H54 (cell line): ENCODE results near the gene PRKCD.
A peak's percentile ranks its signal among the peaks of the same experiment; 100 is the strongest.

Experiments
- DNase-seq: peaks from one replicate; pipeline ENCODE4 v3.0.0; 2011; ENCODE audit warnings: low spot score, mixed read lengths; ENCODE audit not compliant: insufficient read length
- FAIRE-seq: peaks from 3 replicates; lab custom pipeline; 2011; peaks lifted over from hg19 to GRCh38; lab: Jason Lieb, UNC
- POLR2A ChIP-seq: IDR thresholded peaks from 2 replicates; pipeline ENCODE4 v1.6.1; 2011; ENCODE audit warnings: low read depth, mild to moderate bottlenecking, low read length

The PRKCD gene

DNA sequence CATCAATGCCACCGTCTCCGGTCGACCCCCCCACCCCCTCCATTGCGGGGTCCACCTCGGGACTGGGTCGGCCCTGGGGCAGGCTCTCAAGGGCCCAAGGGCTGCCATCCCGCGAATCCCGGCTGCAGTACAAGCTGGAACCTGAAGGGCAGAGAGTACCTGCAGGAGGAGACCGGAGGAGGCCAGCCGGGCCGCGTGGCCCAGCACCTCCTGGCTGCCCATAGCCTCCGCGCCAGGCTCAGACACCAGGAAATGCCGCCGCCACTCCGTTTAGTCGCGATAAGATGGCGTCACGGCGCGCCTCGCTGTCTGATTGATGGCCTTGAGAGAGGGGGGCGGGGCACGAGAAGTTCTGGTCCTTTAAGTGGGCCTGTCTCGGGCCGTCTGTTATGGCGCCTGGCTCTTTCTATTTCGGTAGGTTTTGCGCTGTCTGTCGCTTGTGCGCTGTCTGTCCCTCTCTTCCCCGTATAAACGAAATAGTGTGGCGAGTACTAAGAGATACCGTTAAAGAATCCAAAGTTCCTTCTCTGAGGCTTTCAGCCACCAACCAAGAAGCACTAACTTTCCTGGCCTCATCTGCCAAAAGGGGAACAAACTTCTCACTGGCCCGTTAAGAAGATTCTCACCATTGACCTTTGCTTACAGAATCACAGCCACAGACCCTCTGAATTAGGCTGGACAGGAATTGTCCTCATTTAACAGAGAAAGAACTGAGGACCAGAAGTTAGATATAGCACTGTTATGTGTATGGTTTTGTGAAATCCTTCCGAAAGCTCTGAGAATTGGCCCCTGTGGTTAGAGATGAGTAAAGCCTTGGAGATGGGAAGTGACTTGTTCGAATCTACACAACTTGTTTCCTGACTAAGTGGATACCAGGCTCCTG, 30.6 kb upstream of the PRKCD start, which contains the start of gene RFT1:
RFT1 (minus strand) TSS at position 257 of the 883 bp plus-strand sequence; CDS start at position 222, 35 bp downstream.
- peak; percentile 85 for TF ChIP-seq POLR2A
- DNase-seq (peak; percentile 70), FAIRE-seq (peak; percentile 20)

DNA sequence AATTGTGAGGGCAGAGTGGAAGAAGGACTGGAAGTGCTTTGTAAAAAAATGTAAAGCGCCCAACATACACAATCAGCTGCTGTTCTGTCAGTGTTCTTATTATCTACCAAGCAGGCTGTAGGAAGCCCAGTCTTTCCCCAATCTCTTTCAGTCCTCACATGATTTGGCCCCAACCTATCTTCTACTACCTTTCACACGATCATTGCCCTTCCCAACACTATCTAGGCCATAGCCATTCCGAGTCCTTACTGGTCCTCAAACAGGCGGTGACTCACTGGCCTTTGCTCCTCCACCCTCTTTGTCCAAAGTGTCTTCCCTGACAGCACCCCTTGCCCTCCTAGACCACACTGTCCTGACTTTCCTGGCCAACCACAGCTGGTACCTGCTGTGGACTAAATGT, 29.9 kb upstream of the PRKCD start:
- FAIRE-seq = no peak
- no peak for DNase-seq
- no peak for TF ChIP-seq POLR2A

DNA sequence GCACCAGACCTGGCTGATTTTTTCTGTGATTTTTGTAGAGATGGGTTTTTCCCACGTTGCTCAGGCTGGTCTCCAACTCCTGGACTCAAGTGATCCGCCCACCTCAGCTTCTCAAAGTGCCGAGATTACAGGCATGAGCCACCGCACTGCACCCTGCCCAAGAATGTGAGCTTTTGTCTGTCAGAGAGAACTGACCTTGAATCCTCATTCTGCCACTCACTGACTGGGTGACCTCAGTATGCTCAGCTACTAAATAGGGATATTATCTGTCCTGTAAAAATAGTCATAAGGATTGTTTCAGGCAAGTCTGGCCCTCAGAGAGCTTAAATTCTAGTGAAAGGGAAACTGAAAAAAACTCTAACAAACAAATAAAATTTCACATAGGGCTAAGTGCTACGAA, 28.7 kb upstream of the PRKCD start:
- DNase-seq = no peak
- FAIRE-seq = no peak
- TF ChIP-seq POLR2A = no peak

DNA sequence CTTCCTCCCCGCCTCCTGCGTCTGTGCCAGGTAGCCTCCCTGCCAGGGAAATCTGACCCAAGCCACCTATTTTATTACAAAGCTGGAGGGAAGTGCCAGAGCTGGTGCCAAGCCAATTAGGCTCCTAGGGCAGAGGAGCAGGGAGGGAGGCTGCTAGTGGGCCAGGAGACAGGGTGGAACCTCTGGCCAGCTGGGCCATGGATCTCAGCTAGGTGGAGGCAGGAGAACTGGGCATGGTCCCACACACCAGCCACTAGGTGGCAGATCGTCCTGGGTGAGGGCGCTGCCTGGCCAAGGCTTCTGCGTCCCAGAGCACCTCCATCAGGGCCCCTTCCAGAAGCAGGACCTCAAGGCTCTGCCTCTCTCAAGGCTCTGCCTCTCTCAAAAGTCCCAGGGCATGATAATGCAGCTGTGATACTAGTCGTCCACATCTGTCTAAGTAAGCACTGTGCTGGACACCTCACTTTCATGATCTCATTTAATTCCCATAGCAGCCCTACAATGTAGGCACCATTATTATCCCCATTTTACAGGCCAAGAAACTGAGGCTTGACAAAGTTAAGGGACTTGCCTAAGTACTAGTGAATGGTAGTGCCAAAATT, 26.3 kb upstream of the PRKCD start:
- DNase-seq (peak; percentile 75), FAIRE-seq (peak; percentile 43)
- TF ChIP-seq POLR2A = no peak

DNA sequence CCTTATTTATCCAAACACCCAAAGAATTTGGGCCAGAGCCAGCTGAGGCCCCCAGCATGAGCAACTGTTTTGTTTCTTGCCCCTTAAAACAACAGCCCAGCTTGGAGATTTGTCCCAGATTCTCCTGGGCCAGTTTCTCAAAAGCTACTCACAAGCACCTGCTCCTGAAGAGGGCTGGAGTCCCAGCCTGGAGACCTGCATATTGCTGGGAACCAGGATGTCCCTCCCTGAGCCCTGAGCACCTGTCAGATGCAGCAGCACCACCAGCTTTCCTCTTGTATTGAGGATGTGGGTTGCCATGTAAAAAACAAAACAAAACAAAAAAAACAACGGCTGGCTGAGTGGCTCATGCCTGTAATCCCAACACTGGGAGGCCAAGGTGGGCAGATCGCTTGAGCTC, 23.8 kb upstream of the PRKCD start:
- no peak for DNase-seq
- TF ChIP-seq POLR2A = no peak
- no peak for FAIRE-seq

DNA sequence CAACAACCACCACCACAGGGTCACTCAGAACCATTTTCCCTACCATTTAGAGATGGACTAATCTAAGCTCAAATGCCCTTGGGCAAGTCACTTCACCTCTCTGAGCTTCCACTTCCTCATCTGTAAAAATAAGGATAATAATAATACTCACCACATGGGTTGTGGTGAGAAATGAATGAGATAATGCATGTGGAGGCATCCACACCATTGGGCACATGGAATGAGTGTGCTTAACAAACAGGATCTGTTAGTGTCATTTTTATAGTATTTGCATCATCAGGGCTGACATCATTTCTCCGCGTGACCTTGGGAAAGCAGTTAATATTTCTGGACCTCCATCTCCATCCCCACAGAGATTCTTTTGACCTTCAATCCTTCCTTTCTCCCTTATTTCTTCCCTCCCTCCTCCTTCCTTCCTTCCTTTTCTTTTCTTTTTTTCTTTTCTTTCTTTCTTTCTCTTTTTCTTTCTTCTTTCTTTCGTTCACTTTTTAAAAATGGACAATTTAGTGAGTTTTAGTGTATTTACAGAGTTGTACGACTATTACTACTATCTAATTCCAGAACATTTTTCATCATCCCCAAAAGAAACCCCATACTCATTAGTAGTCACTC, 23.1 kb upstream of the PRKCD start:
- no peak for FAIRE-seq
- DNase-seq = no peak

DNA sequence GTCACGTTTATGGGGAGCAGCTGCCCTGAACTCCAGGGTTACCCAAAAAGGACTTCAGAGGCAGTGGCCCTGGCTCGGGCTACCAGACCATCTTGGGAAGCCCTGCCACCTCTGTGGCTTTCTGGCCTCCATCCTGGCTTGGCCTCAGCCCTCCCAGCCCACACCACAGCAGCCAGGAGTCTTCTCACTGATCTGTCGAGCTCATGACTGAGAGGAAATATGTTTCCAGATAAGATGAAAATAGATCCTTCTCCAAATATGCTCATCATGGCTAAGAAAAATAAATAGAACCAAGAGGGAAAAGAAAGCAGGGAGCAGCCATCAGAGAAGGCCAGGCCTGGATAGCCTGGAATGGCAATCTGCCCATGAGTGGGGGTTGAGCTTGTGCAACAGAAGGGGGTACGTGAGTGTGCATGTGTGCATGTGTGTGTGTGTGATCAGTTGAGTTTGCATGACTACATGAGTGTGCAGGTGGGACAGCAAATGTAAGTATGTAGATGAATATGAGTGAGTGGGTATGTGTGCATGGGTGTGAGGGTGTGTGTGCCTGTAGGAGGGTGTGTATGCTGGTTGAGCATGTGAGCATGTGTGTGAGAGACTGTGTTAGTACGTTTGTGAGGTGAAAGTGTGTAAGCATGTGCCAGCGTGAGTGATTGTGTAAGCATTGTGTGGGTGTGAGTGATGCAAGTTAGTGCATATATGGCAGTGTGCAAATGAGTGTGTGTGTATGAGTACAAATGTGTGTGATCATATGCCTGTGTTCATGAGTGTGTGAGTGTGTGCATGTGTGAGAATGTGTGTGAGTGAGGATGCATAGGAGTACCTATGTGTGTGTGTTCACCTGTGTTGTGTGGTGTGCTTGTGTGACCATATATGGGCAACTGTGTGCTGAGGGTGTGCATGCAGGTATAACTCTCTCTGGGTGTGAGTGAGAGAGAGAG, 20.8 kb upstream of the PRKCD start:
- DNase-seq (no peak), FAIRE-seq (no peak)
- TF ChIP-seq POLR2A = no peak

More for the DNA sequence above, 23.1 kb upstream of the PRKCD start:
- TF ChIP-seq POLR2A = no peak

DNA sequence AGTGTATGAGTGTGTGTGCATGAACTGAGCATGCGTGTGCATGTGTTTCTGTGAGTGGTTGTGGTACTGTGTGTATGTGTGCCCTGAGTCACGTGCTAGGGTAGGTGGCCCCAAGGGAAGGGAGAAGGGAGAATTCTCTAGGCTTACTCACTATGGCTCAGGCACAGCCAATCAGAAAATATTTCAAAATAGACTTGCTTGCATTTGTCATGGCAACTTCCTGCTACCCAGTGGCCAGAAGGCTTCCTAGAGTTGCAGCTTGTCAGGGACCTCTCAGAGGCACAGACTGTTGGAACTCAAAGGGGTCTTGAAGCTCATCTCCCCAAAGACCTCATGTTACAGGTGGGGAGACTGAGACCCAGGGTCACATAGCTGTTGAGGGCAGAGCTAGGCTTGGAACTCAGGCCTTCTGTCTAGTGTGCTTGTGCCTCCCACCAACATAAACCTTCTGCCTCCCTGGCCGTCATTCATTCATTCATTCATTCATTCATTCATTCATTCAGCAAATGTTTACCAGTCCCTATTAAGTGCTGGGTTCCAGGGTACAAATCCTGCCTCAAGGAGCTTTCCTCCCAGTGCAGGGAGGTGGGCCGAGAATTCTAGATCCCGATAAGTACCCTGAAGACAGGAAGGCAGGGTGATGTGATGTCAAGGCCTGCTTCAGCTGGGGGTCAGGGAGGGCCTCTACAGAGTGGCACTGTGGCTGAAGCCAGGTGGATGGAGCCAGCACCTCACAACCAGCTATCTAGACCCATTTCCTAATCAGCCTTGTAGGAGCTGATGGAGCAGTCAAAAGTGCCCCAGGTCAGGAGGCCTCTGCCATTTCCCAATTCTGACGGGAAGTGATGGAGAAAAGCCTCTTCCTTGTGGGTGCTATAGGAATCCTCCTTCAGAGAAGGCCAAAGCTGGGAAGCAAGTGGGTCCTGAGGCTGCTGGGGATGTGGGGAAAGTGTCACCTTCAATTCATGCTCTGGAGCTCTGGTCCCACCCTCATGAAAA, 19.9 kb upstream of the PRKCD start:
- no peak for DNase-seq
- TF ChIP-seq POLR2A = no peak
- no peak for FAIRE-seq

DNA sequence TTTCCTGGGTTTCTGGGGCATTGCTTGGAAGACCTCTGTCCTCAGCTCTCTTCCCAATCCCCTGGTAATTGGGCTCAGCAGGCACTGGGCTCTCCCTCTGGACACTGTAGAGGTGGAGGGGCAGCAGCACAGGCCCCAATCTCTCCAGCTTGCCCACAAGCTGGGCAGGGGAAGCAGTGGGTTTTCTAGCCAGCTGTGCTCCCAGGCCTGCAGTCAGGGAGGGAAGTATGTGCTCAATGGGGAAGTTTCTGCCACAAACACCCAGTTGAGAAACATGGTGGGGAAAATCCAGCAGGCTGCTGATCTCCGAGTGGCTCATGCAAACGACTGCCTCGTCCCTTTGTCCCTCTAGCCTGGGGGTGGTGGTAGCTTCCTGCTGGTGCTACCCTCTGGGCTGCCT, 18.0 kb upstream of the PRKCD start:
- FAIRE-seq = no peak
- no peak for TF ChIP-seq POLR2A
- no peak for DNase-seq

DNA sequence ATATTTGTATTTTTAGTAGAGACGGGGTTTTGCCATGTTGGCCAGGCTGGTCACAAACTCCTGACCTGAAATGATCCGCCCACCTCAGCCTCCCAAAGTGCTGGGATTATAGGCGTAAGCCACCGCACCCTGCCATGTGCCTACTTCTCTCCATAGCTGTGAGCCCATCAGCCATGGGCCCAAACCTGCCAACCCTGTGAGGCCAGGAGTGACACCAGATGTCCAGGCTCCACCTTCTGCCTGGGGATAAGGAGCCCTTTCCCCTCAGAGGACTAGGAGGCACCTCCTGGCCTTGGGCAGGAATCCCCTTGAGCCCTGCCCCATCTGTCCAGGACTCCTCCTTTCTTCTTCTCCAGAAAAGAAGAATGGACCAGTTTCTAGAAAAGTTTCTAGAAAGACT, 16.6 kb upstream of the PRKCD start:
- FAIRE-seq = no peak
- DNase-seq = no peak

DNA sequence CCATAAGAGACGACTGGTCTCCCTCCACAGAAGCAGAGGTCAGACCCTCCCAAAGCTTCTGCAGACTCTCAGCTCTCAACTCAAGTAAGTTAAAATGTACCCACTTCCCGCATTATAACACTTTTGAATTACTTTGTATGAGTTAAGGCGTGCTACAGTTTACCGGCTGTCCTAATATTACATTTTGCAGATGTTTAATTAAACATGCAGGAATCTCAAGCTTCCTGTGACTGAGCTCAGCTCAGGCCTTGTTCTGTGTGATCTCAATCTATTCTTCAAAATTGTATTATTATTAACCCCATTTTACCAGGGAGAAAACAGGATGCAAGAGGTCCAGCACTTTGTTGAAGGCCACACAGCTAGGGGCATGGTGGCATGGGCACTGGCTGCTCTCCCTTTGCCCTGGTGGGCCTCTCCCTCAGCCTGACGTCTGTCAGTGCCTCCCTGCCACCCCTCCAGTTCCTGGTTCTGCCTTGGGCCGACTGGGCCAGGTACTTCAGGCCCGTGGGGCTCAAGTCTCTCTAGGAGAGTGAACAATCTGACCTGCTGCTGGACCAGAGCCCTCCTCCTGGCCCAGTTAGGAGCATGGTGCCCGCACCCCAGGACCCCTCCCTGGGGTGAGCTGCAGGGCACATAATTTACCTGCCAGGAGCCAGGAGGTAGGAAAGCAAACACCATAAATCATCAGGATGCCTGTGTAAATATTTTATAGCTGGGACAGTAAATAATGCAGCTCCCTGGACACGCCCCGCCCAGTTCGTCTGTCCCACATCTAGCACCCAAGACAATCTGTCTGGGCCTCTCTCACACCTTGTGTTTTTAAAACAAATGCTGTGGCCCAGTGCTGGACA, 15.9 kb upstream of the PRKCD start:
- TF ChIP-seq POLR2A = no peak
- DNase-seq (no peak), FAIRE-seq (no peak)

More for the DNA sequence above, 16.6 kb upstream of the PRKCD start:
- TF ChIP-seq POLR2A = no peak
